Tibial artery (tissue), 4 donors: ENCODE results near the gene ILK.

Experiments used
- DNase-seq, 2 donors: peaks; one replicate each; pipeline ENCODE4 v3.0.0-alpha.2; 2019
- H3K27ac ChIP-seq, 2 donors: fragments of 200-600 bp; sonication (generic) in 1 of 2; 1 replicate in 1 of 2; 2 replicates in 1 of 2; pipeline ENCODE4 v1.5.1; 2018 to 2019; ENCODE audit warnings: mild to moderate bottlenecking in 1 of 2
- H3K27me3 ChIP-seq, 2 donors: fragments of 200-600 bp; sonication (generic) in 1 of 2; one replicate each; pipeline versions ENCODE4 v1.5.1 to v1.6.0; 2016 to 2019
- H3K36me3 ChIP-seq, 3 donors: fragments of 200-600 bp; sonication (generic) in 2 of 3; one replicate each; pipeline ENCODE4 v1.5.1; 2016 to 2019; ENCODE audit warnings: mild to moderate bottlenecking in 2 of 3
- H3K4me1 ChIP-seq, 4 donors: fragments of 200-600 bp; sonication (generic) in 2 of 4; 1 replicate in 3 of 4; 2 replicates in 1 of 4; pipeline ENCODE4 v1.5.1; 2016 to 2019
- H3K4me3 ChIP-seq, 2 donors: fragments of 200-600 bp; sonication (generic) in 1 of 2; 1 replicate in 1 of 2; 2 replicates in 1 of 2; pipeline ENCODE4 v1.5.1; 2018 to 2019; ENCODE audit warnings: mild to moderate bottlenecking in 2 of 2
- H3K9me3 ChIP-seq, 3 donors: fragments of 200-600 bp; sonication (generic) in 1 of 3; one replicate each; pipeline ENCODE4 v1.5.1; 2016 to 2019
- intact Hi-C: fragments of 100-400 bp; cut with DNase I; formaldehyde crosslinking; loops from one replicate; pipeline ENCODE4 v1.15.0; 2023; ENCODE audit warnings: low total_unique reads
- TF ChIP-seq, protein P1 (sequence below), 2 experiments: fragments of 200-600 bp in 1 of 2; fragments of 450-650 bp in 1 of 2; IDR thresholded peaks; one replicate each; pipeline ENCODE4 v1.5.1; 2017 to 2019; ENCODE audit warnings: antibody characterized with exemption in 2 of 2, mild to moderate bottlenecking in 1 of 2, moderate library complexity in 1 of 2

ILK gene

GRCh38 chr11:6612213-6613041 is 8.9 kb downstream of the ILK start, which contains the start of gene TAF10:
TAF10 (minus strand) TSS chr11:6612216; CDS start chr11:6612189, 27 bp downstream.
- intact Hi-C loops: loop anchor here (5.0 kb wide), 1 partner anchor 45 kb away; the partner anchor contains the start of gene DCHS1
- DNase-seq: peak; percentile 99
- TF ChIP-seq, protein P1, sequence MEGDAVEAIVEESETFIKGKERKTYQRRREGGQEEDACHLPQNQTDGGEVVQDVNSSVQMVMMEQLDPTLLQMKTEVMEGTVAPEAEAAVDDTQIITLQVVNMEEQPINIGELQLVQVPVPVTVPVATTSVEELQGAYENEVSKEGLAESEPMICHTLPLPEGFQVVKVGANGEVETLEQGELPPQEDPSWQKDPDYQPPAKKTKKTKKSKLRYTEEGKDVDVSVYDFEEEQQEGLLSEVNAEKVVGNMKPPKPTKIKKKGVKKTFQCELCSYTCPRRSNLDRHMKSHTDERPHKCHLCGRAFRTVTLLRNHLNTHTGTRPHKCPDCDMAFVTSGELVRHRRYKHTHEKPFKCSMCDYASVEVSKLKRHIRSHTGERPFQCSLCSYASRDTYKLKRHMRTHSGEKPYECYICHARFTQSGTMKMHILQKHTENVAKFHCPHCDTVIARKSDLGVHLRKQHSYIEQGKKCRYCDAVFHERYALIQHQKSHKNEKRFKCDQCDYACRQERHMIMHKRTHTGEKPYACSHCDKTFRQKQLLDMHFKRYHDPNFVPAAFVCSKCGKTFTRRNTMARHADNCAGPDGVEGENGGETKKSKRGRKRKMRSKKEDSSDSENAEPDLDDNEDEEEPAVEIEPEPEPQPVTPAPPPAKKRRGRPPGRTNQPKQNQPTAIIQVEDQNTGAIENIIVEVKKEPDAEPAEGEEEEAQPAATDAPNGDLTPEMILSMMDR (IDR thresholded peaks at IDR 0.05): peak; percentile 27 to 42
- peak within 1 kb of the TSS; percentile 82 to 89 for H3K4me3 ChIP-seq
- no peaks in the 10 kb centered on the region for H3K27me3 ChIP-seq
- H3K9me3 ChIP-seq: no peaks in the 10 kb centered on the region
- H3K27ac ChIP-seq: peak within 1 kb of the TSS; percentile 95 to 98
- peaks cover 49 to 68% (median 51%) of the 10 kb centered on the region in 3 donors for H3K36me3 ChIP-seq
- H3K4me1 ChIP-seq: peaks cover 0 to 60% (median 45%) of the 10 kb centered on the region in 4 donors

DNA sequence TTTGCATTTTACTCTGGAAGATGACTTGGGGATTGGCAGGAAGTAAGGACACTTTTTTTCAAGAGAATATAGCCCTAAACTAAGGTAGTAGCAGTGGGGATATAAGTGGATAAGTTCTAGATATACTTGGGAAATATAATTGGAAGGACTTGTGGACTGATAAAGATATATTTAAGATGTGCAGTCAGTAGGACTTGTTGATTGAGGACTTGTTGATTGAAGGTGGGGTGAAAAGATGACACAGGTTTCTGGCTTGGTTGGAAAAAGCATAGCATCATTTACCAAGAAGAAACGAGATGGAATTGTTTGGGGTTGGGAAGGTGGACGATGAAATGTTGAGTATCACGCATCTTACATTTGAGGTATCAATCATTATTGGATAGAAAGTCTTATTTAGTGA is 9.9 kb downstream of the ILK start:
- intact Hi-C loops: loop anchor here (5.0 kb wide), 1 partner anchor 44 kb away; the partner anchor contains the start of gene DCHS1
- no peak for DNase-seq
- peak overlapping the region in 1 of 2 donors; percentile 82 for H3K4me3 ChIP-seq
- peaks cover 38 to 61% (median 43%) of the 10 kb centered on the region in 3 donors for H3K36me3 ChIP-seq
- peaks cover 0 to 60% (median 45%) of the 10 kb centered on the region in 4 donors for H3K4me1 ChIP-seq
- TF ChIP-seq, protein P1 (IDR thresholded peaks at IDR 0.05): no peak
- no peaks in the 10 kb centered on the region for H3K27me3 ChIP-seq
- peak overlapping the region; percentile 95 to 98 for H3K27ac ChIP-seq
- no peaks in the 10 kb centered on the region for H3K9me3 ChIP-seq

- TF ChIP-seq, protein P1 (IDR thresholded peaks at IDR 0.05): no peak
- H3K27me3 ChIP-seq: no peaks in the 10 kb centered on the region
- DNase-seq: no peak
- H3K27ac ChIP-seq: peak overlapping the region; percentile 34 to 98
- intact Hi-C loops: loop anchor here (5.0 kb wide), 1 partner anchor 43 kb away; the partner anchor contains the start of gene DCHS1
- H3K4me1 ChIP-seq: peaks cover 0 to 53% (median 38%) of the 10 kb centered on the region in 4 donors
- peaks cover 28 to 51% (median 33%) of the 10 kb centered on the region in 3 donors for H3K36me3 ChIP-seq
- H3K4me3 ChIP-seq: no peak overlapping the region
- no peaks in the 10 kb centered on the region for H3K9me3 ChIP-seq
Observed at GRCh38 chr11:6614446-6614845, 10.9 kb downstream of the ILK start.

DNA sequence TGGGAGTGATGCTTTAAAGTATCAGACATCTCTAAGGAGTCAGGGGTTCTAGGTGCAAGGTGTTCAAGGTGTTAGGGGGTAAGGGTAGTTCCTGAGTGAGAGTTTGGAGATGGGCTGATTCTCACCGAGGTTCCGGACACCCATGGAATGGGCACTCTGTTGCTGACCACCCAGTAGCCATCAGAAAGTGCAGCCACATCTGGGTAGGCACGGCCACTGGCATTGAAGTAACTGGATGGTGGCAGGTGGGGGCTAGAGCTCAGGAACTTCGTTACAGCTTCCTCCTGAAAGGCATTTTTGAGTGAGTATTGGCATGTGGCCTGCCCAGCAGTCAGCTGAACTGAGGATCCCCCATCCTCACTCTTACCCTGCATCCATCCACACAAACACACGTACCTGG is 11.5 kb downstream of the ILK start:
- Histone ChIP-seq H3K27me3 (no peaks in the 10 kb centered on the region), H3K4me3 (no peak overlapping the region), H3K27ac (peak overlapping the region; percentile 3 to 34), H3K9me3 (no peaks in the 10 kb centered on the region), H3K36me3 (peaks cover 22 to 45% (median 27%) of the 10 kb centered on the region in 3 donors), H3K4me1 (peaks cover 0 to 52% (median 34%) of the 10 kb centered on the region in 4 donors)
- intact Hi-C loops: no loop called here
- DNase-seq: no peak
- TF ChIP-seq, protein P1 (IDR thresholded peaks at IDR 0.05): no peak

DNA sequence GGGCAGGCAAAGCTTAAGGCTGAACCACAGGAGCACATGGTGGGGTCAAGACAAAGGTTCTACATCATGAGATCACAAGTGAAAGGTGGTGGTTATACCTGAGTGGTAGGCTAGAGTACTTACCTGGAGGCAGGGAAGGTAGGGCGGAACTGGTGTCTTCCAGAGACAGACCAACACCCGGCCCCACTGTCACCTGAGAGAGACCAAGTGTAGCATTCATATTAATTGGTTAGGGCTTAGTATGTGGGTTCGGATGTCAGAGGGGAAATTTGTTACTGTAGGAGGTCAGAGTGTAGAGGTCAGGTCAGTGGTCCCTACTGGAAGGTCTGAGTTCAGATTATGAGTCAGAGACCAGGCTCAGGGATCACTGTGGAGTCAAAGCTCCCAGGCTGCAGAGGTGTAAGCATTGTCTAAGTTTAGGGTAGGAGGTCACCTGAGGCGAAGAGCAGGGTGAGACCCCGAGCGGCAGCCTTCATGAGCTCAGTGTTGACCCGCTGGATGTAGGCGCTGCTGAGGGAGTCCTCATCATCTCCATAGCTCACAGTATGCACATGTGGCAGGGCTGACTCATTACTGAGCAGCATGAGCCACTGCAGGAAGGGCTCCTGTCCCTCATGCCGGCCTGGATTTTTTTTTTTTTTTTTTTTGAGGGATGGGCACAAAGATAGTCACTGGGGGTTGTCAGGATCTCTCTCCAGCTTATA is 12.5 kb downstream of the ILK start:
- Histone ChIP-seq H3K27me3 (no peaks in the 10 kb centered on the region), H3K27ac (peak overlapping the region; percentile 3 to 34), H3K4me3 (no peak overlapping the region), H3K9me3 (no peaks in the 10 kb centered on the region), H3K4me1 (peaks cover 0 to 42% (median 25%) of the 10 kb centered on the region in 4 donors), H3K36me3 (peaks cover 12 to 35% (median 17%) of the 10 kb centered on the region in 3 donors)
- TF ChIP-seq, protein P1 (IDR thresholded peaks at IDR 0.05): no peak
- no peak for DNase-seq
- intact Hi-C loops: no loop called here
